Liver (tissue), 3 donors: ENCODE data around the gene SPAST.
"Not testable (repeated sequence)": the region's sequence is repeated elsewhere in the genome, so short reads cannot be mapped to it uniquely, and the experiment has no call there.

Source experiments
- FOXA1 ChIP-seq: IDR thresholded peaks from 2 replicates; pipeline ENCODE4 v1.6.1; 2016; ENCODE audit warnings: antibody characterized with exemption
- GABPA ChIP-seq, 2 donors: IDR thresholded peaks in 1 of 2; conservative IDR thresholded peaks in 1 of 2; 2 replicates each; pipeline ENCODE4 v1.6.1; 2016; ENCODE audit warnings: antibody characterized with exemption in 2 of 2, mild to moderate bottlenecking in 1 of 2, moderate library complexity in 1 of 2
- JUND ChIP-seq, 2 donors: IDR thresholded peaks; 2 replicates each; pipeline ENCODE4 v1.6.1; 2016; ENCODE audit warnings: antibody characterized with exemption in 2 of 2
- MAX ChIP-seq: IDR thresholded peaks from 2 replicates; pipeline ENCODE4 v1.6.1; 2016; ENCODE audit warnings: antibody characterized with exemption
- NR2F2 ChIP-seq: IDR thresholded peaks from 2 replicates; pipeline ENCODE4 v1.6.1; 2016; ENCODE audit warnings: antibody characterized with exemption
- RAD21 ChIP-seq, 2 donors: IDR thresholded peaks; 2 replicates each; pipeline ENCODE4 v1.6.1; 2016; ENCODE audit warnings: antibody characterized with exemption in 2 of 2, mild to moderate bottlenecking in 2 of 2
- REST ChIP-seq: IDR thresholded peaks from 2 replicates; pipeline ENCODE4 v1.6.1; 2016; ENCODE audit warnings: antibody characterized with exemption, mild to moderate bottlenecking
- SP1 ChIP-seq: IDR thresholded peaks from 2 replicates; pipeline ENCODE4 v1.6.1; 2018; ENCODE audit warnings: antibody characterized with exemption, mild to moderate bottlenecking
- TAF1 ChIP-seq: conservative IDR thresholded peaks from 2 replicates; pipeline ENCODE4 v1.6.1; 2016; ENCODE audit warnings: antibody characterized with exemption, mild to moderate bottlenecking
- YY1 ChIP-seq: IDR thresholded peaks from 2 replicates; pipeline ENCODE4 v1.6.1; 2016; ENCODE audit warnings: antibody characterized with exemption, mild to moderate bottlenecking
- ZBTB33 ChIP-seq: IDR thresholded peaks from 2 replicates; pipeline ENCODE4 v1.6.1; 2016; ENCODE audit warnings: antibody characterized with exemption
- TF ChIP-seq, protein P1 (sequence below): fragments of 150-350 bp; IDR thresholded peaks from 2 replicates; pipeline ENCODE4 v1.5.1; 2017; ENCODE audit warnings: improper control_type of control experiment, low read depth, low read length; ENCODE audit not compliant: missing input control
- TF ChIP-seq, protein P2 (sequence below): IDR thresholded peaks from 2 replicates; pipeline ENCODE4 v1.6.1; 2016; ENCODE audit warnings: antibody characterized with exemption
- donor health status: healthy.
- donor health status: healthy.

GRCh38 chr2:32151544-32151943 is 88.2 kb downstream of the SPAST start:
- TF ChIP-seq, protein P1, sequence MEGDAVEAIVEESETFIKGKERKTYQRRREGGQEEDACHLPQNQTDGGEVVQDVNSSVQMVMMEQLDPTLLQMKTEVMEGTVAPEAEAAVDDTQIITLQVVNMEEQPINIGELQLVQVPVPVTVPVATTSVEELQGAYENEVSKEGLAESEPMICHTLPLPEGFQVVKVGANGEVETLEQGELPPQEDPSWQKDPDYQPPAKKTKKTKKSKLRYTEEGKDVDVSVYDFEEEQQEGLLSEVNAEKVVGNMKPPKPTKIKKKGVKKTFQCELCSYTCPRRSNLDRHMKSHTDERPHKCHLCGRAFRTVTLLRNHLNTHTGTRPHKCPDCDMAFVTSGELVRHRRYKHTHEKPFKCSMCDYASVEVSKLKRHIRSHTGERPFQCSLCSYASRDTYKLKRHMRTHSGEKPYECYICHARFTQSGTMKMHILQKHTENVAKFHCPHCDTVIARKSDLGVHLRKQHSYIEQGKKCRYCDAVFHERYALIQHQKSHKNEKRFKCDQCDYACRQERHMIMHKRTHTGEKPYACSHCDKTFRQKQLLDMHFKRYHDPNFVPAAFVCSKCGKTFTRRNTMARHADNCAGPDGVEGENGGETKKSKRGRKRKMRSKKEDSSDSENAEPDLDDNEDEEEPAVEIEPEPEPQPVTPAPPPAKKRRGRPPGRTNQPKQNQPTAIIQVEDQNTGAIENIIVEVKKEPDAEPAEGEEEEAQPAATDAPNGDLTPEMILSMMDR, result not testable (repeated sequence)
- not testable (repeated sequence) for TF ChIP-seq MAX; REST; TAF1; ZBTB33; GABPA (IDR thresholded peaks at IDR 0.05 in 1 of 2, conservative IDR thresholded peaks at IDR 0.05 in 1 of 2); YY1; JUND (IDR thresholded peaks at IDR 0.05); RAD21 (IDR thresholded peaks at IDR 0.05); SP1; FOXA1; NR2F2
- TF ChIP-seq, protein P2, sequence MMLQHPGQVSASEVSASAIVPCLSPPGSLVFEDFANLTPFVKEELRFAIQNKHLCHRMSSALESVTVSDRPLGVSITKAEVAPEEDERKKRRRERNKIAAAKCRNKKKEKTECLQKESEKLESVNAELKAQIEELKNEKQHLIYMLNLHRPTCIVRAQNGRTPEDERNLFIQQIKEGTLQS, result not testable (repeated sequence)
